Renal cortex interstitium (tissue), 11 donors: ENCODE results near the gene BRD9. TPM values are rescaled to one million over a fixed set of nuclear protein-coding genes. Genes with fewer than 3 reads are reported as not detected.
"Not testable (repeated sequence)": the region's sequence is repeated elsewhere in the genome, so short reads cannot be mapped to it uniquely, and the experiment has no call there.

Experiments
- DNase-seq, 11 donors: peaks; one replicate each; pipeline ENCODE4 v3.0.0-alpha.2; 2013; ENCODE audit warnings: low read depth in 9 of 11, low spot score in 4 of 11; ENCODE audit errors: extremely low read depth in 1 of 11
- polyA plus RNA-seq, 3 donors: library from polyadenylated mRNA; unstranded; fragments of 120-200 nt; gene quantifications; one replicate each; pipeline ENCODE4 v1.2.1, GENCODE V29; 2013; ENCODE audit not compliant: insufficient read length in 3 of 3

The BRD9 gene
- polyA plus RNA-seq, 3 donors = 38.7 to 46.1 (median 42.4) TPM

DNA sequence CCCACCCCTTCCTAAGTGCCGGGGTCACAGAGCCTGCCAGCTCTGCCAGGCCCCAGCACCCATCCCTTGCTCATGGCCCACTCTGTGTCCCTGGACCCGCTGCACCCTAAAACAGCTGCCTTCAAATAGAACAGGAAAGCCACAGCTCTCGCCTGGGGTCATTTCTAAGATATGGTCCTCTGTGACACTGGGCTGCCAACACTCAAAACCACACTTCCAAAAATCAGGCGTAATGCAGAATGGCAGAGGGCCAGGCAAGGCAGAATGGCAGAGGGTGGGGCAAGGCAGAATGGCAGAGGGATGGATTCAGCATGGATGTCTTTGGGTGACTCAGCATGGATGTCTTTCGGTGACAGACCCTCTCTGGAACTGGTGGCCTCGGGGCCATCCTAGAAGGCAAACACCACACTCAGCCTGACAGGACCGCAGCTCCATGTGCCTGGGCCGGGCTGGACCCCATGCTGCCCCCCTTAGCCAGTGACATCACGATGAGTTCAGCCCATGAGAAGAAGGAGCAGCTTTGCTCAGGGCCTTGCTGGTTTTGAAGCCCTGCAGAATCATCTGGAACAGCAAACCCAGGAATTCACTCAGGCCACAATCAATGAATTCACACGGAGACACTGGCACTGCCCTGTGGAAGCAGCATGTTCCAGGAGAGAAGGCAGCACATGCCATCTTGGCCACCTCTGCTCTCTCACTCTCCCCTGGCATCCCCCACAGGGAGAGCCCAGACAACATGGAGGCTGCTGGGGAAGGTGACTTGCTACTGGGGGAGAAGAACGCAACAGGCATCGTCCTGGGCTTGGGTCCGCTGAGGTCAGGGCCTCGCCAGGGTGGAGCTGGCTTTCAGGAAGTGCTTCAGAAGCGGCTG lies 50.8 kb downstream of the BRD9 start:
- DNase-seq = not testable (repeated sequence)

DNA sequence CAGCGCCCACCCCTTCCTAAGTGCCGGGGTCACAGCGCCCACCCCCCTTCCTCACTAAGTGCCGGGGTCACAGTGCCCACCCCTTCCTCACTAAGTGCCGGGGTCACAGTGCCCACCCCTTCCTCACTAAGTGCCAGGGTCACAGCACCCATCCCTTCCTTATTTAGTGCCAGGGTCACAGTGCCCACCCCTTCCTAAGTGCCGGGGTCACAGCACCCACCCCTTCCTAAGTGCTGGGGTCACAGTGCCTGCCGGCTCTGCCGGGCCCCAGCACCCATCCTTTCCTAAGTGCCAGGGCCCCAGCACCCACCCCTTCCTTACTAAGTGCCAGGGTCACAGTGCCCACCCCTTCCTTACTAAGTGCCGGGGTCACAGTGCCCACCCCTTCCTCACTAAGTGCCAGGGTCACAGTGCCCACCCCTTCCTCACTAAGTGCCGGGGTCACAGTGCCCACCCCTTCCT lies 51.6 kb downstream of the BRD9 start:
- DNase-seq = not testable (repeated sequence)

DNA sequence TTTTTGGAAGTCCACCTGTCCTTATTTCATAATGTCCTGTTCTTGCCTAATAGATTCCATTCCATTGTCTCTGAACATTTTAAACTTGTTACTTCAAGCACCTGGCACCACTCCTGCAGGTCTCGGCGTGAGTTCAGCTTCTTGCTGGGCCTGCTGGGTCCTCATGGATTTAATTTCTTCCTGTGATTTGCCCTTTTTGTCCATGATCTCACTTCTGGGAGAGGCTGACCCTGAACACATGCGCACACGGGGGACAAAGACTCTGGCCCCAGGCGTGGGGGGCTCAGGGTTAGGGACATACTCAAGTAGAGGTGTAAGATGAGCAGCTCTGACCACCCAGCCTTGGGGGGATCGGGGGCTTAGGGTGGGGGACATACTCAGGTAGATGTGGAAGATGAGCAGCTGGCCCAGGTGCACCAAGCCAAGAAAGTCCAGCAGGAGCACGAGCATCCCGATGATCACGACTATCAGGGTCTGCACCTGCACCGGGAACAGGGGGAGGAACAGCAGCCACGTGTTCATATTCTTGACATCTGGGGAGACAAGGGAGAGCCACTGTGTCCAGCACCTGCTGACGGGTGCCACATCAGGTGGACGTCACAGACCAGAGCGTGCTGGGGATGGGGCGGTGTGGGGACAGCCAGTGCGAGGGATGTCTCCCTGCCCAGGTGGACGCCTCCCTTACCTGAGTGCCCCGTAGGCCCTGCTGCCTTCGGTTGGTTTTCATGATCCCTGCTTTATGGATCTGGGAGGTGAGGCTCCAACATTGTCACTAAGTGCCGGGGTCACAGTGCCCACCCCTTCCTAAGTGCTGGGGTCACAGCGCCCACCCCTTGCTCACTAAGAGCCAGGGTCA lies 52.3 kb downstream of the BRD9 start:
- DNase-seq = not testable (repeated sequence)

DNA sequence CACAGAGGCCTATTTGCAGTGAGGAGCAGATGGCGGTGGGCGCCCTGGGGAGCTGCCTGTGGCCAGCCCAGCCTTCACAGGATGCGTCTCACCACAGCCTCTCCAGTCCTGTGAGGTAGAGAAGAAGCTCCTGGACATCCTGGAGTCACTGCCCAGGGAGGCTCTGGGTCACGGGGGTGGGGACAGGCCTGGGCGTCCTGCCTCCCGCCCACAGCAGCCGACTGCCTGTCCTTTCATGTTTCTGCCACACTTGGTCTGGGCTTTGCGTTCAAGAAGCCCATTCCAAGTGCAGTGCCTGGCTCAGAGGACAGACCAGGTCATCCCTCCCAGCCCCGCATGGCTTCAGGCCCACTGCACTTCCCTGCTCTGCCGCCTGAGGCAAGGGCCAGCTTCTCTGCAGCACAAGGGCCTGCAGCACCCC lies 54.2 kb downstream of the BRD9 start:
- not testable (repeated sequence) for DNase-seq

DNA sequence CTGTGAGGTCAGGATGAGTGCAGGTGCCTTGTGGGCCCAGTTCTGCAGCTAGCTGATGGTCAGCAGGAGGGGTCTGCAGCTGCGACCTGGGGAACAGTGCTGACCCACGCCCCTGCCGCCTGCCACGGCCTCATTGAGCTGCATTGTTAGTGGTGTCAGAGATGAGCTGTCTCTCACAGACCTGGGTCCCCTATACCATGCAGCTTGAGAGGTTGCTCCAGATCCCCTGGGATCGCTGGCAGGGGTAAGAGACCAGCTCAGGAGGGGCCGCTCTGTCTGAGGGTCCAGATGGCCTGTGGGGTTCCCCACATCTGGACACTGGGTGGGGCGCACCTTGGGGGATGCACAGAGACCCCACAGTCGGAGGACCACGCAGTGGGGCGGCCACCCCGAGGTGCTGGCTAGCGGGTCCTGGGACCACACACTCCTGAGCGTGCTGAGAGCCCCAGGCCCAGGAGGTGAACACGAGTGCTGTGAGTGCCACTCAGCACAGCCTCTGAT lies 54.9 kb downstream of the BRD9 start:
- not testable (repeated sequence) for DNase-seq

DNA sequence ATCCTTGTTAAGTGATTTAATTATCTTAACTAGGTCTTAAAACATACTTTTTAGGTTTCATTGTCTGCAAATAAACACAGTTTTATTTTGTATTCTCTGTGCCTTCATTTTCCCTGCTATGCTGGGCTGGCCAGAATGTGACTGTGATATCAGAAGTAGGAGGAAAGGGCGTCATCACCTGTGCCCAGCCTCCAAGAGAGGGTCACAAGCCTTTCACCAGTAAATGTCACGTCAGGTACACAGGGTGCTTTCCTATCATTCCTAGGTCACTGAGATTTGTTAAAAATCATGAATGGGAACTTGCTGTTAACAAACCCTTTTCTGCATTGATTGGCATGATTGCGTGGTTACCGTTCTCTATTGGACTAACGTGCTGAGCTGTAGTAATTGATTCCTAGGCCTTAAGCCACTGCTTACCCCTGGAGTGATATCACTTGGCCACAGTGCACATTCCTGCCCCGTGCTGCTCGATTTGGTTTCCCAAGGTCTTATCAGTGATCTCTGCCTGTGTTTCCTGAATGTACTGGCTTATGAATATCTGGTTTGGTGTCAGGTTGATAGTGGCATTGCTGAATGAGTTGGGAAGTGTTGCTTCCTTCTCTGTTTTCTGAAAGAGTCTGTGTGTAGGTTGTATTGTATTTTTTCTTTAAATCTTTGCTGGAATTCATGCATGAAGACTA lies 56.5 kb downstream of the BRD9 start:
- DNase-seq = not testable (repeated sequence)

DNA sequence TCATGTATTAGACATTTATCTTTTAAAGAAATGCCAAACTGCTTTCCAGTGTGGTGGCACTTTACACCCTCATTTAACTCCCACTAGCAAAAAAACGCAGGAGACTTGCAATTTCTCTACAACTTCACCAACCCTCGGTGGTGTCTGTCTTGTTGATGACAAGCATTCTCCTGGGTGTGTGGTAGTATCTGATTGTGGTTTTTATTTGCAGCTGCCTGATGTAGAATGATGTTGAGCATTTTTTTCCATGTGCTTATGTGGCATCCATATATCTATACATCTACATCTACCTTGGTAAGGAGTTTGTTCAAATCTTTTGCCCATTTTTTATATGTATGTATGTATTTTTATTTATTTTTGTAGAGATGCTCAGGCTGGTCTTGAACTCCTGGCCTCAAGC lies 58.6 kb downstream of the BRD9 start:
- not testable (repeated sequence) for DNase-seq

DNA sequence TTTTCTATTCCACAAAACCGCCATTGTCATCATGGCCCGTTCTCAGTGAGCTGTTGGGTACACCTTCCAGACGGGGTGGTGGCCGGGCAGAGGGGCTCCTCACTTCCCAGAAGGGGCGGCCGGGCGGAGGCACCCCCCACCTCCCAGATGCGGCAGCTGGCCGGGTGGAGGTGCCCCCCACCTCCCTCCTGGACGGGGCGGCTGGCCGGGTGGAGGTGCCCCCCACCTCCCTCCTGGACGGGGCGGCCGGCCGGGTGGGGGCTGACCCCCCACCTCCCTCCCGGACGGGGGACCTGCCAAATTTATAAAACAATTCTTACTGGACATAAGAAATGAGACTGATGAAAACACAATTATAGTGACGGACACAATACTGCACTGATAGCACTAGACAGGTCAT lies 64.4 kb downstream of the BRD9 start:
- not testable (repeated sequence) for DNase-seq

DNA sequence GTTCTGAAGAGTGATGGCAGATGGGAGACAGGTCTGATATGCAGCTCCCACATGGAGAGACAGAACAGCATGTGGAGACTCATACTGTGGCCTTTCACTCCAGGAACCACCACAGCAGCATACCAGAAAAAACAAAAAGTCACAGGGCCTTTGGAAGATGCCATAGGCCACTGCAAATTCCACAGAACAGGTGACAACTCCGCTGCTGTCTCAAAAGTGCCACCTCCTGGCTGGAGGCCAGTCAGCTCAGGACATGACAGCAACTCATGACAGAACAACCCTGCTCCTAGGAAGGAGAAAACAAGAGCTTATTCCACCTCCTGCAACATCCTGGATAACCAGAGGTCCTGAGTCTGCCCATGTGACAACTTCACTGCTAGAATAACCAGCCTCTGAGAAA lies 67.1 kb downstream of the BRD9 start:
- not testable (repeated sequence) for DNase-seq

DNA sequence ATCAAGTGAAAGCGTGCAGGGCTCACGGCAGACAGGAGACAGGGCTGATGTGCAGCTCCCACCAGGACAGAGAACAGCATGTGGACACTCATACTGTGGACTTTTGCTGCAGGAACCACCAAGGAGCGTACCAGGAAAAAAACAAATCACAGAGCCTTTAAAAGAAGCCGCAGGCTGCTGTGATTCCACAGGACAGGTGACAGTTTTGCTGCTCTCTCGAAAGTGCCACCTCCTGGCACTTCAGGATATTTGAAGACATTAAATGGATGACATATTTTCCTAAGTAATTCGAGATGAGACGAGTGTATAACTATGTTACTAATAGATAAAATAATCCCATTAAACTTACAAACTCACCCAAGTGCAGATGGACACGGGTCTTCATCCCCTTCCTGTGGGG lies 71.1 kb downstream of the BRD9 start:
- no peak for DNase-seq

DNA sequence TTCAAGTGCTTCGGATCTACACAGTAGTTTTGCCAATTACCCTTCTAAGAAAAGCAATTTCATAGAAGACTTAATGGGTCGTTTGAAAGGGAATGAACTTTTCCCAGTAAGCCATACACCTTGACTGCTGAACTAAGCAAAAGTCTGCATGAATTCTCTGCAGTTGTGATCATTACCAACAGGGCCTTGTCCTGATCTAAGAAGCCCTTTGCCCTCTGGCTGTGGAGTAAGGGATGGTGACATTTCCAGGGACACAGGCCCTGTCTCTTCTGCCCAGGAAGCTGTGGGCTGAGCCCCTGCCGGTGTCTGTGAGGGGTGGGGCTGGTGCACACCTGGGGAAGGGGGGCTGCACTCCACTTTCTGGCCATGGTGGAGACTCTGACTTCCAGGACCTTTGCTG lies 72.4 kb downstream of the BRD9 start:
- DNase-seq = no peak

DNA sequence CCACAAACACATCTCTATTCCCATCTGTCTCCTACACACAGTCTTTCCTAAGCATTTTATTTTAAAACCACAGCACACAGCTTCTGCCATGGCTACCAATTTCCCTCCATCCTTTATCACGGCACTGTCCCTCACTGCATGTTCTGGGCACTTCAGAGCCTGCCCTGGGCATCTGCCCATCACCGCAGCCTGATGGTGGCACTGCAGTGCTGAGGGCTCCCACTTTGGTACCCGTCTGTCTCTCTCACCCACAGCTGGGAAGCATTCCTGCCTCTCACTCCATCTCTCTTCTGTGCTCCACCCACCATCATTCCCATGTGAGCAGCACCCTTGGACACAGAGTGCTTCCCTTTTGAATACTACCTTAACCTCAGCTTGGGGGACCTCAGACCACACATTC lies 73.5 kb downstream of the BRD9 start:
- no peak for DNase-seq

DNA sequence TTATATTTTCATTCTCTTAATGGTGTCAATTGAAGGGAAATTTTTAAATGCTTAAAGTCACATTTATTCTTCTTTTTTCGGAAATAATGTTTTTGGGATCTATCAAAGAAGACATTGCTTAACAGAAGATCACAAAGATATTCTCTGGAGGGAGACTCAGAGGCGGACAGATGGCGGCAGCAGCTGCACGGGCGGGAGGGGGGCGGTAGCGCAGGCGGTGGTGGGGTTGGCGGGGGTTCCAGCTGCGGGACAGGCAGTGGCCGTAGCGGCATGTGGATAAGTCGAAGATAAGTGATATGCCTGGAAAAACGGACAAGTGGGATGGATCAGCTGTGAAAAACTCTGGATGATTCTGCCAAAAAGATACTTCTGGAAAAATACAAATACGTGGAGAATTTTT lies 76.4 kb downstream of the BRD9 start:
- DNase-seq = no peak

DNA sequence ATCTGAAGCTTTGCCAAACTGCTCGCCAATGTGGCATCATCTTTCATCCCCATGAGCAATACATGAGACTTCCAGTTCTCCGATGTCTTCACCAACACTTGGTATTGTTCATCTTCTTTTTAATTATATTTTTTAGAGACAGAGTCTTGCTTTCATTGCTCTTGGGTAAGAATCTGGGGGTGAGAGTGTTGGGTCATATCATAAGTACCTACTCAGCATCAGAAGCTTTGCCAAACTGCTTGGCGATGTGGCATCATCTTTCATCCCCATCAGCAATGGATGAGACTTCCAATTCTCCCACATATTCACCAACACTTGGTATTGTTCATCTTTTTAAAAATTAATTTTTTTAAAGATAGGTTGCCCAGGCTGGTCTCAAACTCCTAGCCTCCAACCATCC lies 77.2 kb downstream of the BRD9 start:
- no peak for DNase-seq

Other genes with a start within 250 kb of the BRD9 start
- gene TPPP, start 199.4 kb downstream of the BRD9 start, polyA plus RNA-seq = 1 to 10 TPM; 3.5 to 8.4 (median 3.9) TPM
- gene ZDHHC11B, start 108.1 kb downstream of the BRD9 start, polyA plus RNA-seq = 1 to 10 TPM; 8.2 to 9.0 (median 8.6) TPM
- gene ZDHHC11, start 41.8 kb downstream of the BRD9 start, polyA plus RNA-seq = 10 to 100 TPM in 2 of 3 donors, 1 to 10 TPM in 1; 4.8 to 11.8 (median 10.1) TPM
- 10 to 100 TPM; 11.0 to 19.0 (median 16.1) TPM for gene TRIP13, start 83 bp upstream of the BRD9 start, polyA plus RNA-seq
- 10 to 100 TPM; 10.5 to 29.6 (median 17.9) TPM for gene NKD2, start 116.0 kb upstream of the BRD9 start, polyA plus RNA-seq
- gene SLC12A7, start 219.3 kb upstream of the BRD9 start, polyA plus RNA-seq = 10 to 100 TPM; 33.2 to 51.6 (median 46.1) TPM